HUES48 (cell line): Measurements from ENCODE around the gene LUC7L2.
A peak's percentile ranks its signal among the peaks of the same experiment; 100 is the strongest.
"Not testable (repeated sequence)": the region's sequence is repeated elsewhere in the genome, so short reads cannot be mapped to it uniquely, and the experiment has no call there.

Experiments
- H3K27ac ChIP-seq: one replicate; pipeline ENCODE4 v1.7.0; 2013; ENCODE audit warnings: low read depth, low read length, inconsistent platforms
- H3K27me3 ChIP-seq: 2 replicates; pipeline ENCODE4 v1.6.1; 2013; ENCODE audit warnings: mild to moderate bottlenecking, low read length; ENCODE audit not compliant: control insufficient read depth, insufficient read depth
- H3K36me3 ChIP-seq: 2 replicates; pipeline ENCODE4 v1.6.1; 2013; ENCODE audit warnings: low read length; ENCODE audit not compliant: control insufficient read depth, insufficient read depth
- H3K4me1 ChIP-seq: 2 replicates; pipeline ENCODE4 v1.6.1; 2013; ENCODE audit warnings: mild to moderate bottlenecking, low read length; ENCODE audit not compliant: control insufficient read depth, insufficient read depth
- H3K4me3 ChIP-seq: 2 replicates; pipeline ENCODE4 v1.5.1; 2013; ENCODE audit warnings: mild to moderate bottlenecking, low read depth, low read length
- H3K9ac ChIP-seq: 2 replicates; pipeline ENCODE4 v1.6.1; 2013; ENCODE audit warnings: mild to moderate bottlenecking, low read depth, low read length, moderate library complexity
- H3K9me3 ChIP-seq: 2 replicates; pipeline ENCODE4 v1.6.1; 2013; ENCODE audit warnings: low read length; ENCODE audit not compliant: control insufficient read depth, insufficient read depth

The LUC7L2 gene

DNA sequence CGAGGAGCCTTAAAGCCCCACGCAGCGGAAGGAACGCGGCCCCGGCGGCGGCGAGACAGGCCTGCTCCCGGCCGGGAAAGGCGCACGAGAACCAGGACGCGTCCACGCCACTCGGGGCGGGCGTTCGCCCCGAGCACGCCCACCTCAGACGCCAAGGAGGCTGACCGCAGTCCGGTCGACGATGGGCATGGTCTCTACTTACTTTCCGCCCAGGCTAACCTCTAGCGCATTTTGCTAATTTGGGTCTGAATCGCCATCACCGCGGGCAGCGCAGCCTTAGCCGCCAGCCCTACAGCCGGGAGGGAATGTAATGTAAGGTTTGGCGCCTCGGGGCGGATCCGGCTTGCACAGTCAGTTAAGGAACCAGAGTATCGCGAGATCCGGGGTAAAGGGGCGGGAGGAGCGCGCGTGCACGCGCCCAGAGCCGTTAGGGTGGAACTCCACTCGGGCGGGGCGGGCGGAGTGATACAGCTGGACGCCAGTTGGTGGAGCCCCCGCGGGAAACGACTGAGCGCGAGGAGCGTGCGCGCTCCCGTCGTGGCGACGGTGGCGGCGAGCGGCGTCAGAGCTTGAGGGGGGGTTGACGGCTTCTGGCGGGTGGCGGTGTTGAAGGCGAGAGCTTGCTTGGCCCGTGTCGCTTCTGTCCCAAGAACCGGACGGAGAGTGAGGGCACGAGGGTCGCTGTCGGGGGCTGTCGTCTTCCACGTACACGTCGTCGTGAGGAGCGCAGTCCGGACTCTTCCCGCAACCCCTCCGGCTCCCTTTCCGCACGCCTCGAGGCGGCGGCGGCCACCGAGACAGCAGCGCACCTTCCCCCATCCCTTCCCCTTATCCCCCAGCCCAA, at the start of gene LUC7L2:
LUC7L2 (plus strand) TSS at position 529 of the 844 bp plus-strand sequence. CDS start 368 bp downstream, outside the sequence.
- H3K36me3 ChIP-seq: peaks cover 9% of the 10 kb centered on the region

GRCh38 chr7:139317939-139318505, 41.7 kb upstream of the LUC7L2 start:
- Histone ChIP-seq H3K9me3 (no peaks in the 10 kb centered on the region), H3K9ac (no peak overlapping the region), H3K36me3 (no peaks in the 10 kb centered on the region), H3K4me1 (no peaks in the 10 kb centered on the region), H3K27ac (no peak overlapping the region), H3K27me3 (no peaks in the 10 kb centered on the region), H3K4me3 (no peak overlapping the region)

More for the DNA sequence above, at the start of gene LUC7L2:
- H3K27me3 ChIP-seq: no peaks in the 10 kb centered on the region
- H3K4me1 ChIP-seq: peaks cover 19% of the 10 kb centered on the region
- H3K27ac ChIP-seq: peak within 1 kb of the TSS; percentile 99
- peak within 1 kb of the TSS; percentile 99 for H3K9ac ChIP-seq
- H3K9me3 ChIP-seq: no peaks in the 10 kb centered on the region
- H3K4me3 ChIP-seq: peak within 1 kb of the TSS; percentile 95

- Histone ChIP-seq H3K9ac (no peak overlapping the region), H3K36me3 (no peaks in the 10 kb centered on the region), H3K27ac (no peak overlapping the region)
Measured at GRCh38 chr7:139321071-139321745, 38.5 kb upstream of the LUC7L2 start.

GRCh38 chr7:139324709-139325108, 35.0 kb upstream of the LUC7L2 start:
- not testable (repeated sequence) for H3K4me3 ChIP-seq, H3K9ac ChIP-seq, H3K36me3 ChIP-seq, H3K4me1 ChIP-seq, H3K9me3 ChIP-seq, H3K27me3 ChIP-seq, H3K27ac ChIP-seq

More at GRCh38 chr7:139321071-139321745, 38.5 kb upstream of the LUC7L2 start:
- Histone ChIP-seq H3K27me3 (no peaks in the 10 kb centered on the region), H3K9me3 (no peaks in the 10 kb centered on the region), H3K4me1 (no peaks in the 10 kb centered on the region), H3K4me3 (no peak overlapping the region)

DNA sequence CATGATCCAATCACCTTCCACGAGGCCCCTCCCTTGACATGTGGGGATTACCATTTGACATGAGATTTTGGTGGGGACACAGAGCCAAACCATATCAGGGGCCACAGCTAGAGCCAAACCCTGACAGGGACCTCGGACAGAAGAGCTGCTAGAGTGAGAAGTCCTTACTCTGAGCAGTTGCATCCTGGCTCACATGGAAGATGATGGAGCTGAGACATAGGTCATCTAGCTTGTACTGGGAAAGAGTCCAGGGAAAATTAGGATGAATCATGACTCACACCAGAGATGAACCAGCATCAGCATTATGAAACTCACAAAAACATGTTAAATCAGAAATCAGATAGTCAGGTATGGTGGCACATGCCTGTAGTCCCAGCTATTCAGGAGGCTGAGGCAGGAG, 31.3 kb upstream of the LUC7L2 start:
- Histone ChIP-seq H3K27me3 (no peaks in the 10 kb centered on the region), H3K9me3 (no peaks in the 10 kb centered on the region), H3K4me3 (no peak overlapping the region), H3K27ac (no peak overlapping the region), H3K4me1 (no peaks in the 10 kb centered on the region), H3K36me3 (no peaks in the 10 kb centered on the region), H3K9ac (no peak overlapping the region)

DNA sequence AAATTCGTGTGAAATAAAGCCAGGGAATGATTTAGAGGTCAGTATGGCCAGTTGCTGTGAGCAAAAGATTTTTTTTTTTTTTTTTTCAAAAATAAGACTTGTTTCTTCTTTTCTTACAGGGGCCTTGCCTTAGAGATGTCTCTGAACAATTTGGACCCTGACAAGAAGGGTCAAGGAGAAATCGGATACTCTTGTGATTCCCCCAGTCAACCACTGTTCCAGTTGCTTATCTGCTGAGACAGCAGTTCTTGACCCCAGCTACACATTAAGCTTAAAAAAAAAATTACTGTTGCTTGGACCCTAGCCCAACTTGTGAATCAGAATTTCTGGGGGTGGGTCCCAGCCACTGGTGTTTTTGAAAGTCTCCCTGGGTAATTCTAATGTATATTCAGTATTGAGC, 30.6 kb upstream of the LUC7L2 start:
- Histone ChIP-seq H3K9me3 (no peaks in the 10 kb centered on the region), H3K4me1 (no peaks in the 10 kb centered on the region), H3K4me3 (no peak overlapping the region), H3K27ac (no peak overlapping the region), H3K27me3 (no peaks in the 10 kb centered on the region), H3K36me3 (no peaks in the 10 kb centered on the region), H3K9ac (no peak overlapping the region)

DNA sequence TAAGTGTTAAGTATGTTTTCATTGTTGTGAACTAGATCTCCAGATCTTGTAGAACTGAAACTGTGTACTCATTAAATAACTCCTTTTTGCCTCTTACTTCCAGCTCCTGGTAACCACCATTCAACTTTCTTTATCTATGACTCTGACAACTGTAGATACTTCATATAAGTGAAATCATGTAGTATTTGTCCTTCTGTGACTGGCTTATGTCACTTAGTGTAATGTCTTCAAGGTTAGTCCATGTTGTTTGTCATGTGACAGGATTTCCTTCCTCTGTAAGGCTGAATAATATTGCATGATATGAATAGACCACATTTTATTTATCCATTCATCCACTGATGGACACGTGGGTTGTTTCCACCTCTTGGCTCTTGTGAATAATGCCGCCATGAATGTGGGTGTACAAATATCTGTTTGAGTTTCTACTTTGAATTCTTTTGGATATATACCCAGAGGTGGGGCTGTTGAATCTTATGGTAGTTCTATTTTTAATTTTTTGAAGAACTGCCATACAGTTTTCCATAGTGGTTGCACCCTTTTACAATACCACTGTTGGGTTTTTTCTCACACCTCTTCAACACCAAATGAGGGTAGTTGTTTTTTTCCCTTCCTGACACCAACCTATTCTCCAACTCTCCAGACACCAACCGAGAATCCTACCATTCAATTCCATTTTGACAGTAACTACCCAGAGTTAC, 29.2 kb upstream of the LUC7L2 start:
- Histone ChIP-seq H3K36me3 (no peaks in the 10 kb centered on the region), H3K9me3 (no peaks in the 10 kb centered on the region), H3K27ac (no peak overlapping the region), H3K9ac (no peak overlapping the region), H3K4me3 (no peak overlapping the region), H3K4me1 (no peaks in the 10 kb centered on the region), H3K27me3 (no peaks in the 10 kb centered on the region)

- Histone ChIP-seq H3K27ac (no peak overlapping the region), H3K27me3 (no peaks in the 10 kb centered on the region), H3K4me1 (no peaks in the 10 kb centered on the region)
Measured at GRCh38 chr7:139332697-139333359, 26.9 kb upstream of the LUC7L2 start.

DNA sequence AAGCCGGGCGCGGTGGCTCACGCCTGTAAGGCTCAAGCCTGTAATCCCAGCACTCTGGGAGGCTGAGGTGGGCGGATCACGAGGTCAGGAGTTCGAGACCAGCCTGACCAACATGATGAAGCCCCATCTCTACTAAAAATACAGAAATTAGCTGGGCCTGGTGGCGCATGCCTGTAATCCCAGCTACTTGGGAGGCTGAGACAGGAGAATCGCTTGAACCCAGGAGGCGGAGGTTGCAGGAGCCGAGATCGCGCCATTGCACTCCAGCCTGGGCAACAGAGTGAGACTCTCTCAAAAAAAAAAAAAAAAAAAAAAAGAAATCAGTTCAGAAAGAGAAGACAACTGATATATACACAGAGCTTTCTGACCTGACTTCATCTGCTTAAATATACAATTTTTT, 26.3 kb upstream of the LUC7L2 start:
- H3K4me1 ChIP-seq, H3K27me3 ChIP-seq, H3K36me3 ChIP-seq, H3K27ac ChIP-seq, H3K9ac ChIP-seq, H3K4me3 ChIP-seq, H3K9me3 ChIP-seq: not testable (repeated sequence)

More at GRCh38 chr7:139332697-139333359, 26.9 kb upstream of the LUC7L2 start:
- Histone ChIP-seq H3K9me3 (no peaks in the 10 kb centered on the region), H3K4me3 (no peak overlapping the region), H3K9ac (no peak overlapping the region), H3K36me3 (no peaks in the 10 kb centered on the region)

DNA sequence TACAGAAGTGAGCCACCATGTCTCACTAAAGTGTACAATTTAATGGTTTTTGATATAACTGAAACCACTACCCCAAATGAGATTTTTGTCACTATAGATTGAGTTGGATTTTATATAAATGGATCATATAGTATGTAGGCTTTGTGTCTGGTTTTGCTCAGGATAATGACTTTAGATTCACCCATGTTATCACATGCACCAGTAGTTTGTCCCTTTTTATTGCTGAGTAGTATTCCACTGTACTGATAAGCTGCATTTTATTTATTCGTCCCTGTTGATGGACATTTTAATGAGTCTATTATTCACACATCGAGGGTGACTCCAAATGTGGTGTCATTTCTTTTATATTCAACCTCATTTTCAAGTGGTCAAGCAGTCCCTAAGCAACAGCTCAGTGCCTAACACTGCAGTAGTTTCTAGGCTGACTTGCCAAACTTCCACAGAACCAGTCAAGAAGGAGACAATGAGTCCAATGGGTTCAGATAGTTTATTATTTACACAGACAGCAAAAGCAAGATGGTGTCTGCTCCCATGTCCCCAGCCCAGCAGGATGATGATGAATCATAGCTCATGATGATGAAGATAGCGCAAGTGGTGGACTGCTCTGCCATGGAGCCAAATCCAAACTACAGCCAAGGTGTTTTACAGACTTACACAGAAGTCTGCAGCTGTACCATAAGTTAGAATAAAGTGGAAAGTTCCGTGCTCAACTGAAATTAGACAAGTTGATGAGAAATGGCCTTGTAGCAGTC, 25.1 kb upstream of the LUC7L2 start:
- H3K9me3 ChIP-seq: 0 out of 2 replicates have a peak, but pooled peaks cover 4% of the 10 kb centered on the region
- H3K27me3 ChIP-seq: no peaks in the 10 kb centered on the region
- no peak overlapping the region for H3K4me3 ChIP-seq
- no peak overlapping the region for H3K27ac ChIP-seq
- H3K4me1 ChIP-seq: no peaks in the 10 kb centered on the region
- H3K9ac ChIP-seq: no peak overlapping the region
- no peaks in the 10 kb centered on the region for H3K36me3 ChIP-seq
